OCI-LY7 (cell line): ENCODE results near the gene PTPRT.

Source experiments
- CTCF ChIP-seq: fragments of 200-600 bp; sonication (generic); conservative IDR thresholded peaks from 2 replicates; pipeline ENCODE4 v1.5.1; 2014; ENCODE audit warnings: mild to moderate bottlenecking, antibody characterized with exemption, low read length, moderate library complexity, mixed read lengths
- EZH2phosphoT487 ChIP-seq: fragments of 200-600 bp; sonication (generic); IDR thresholded peaks from 2 replicates; pipeline ENCODE4 v1.6.1; 2018; ENCODE audit warnings: low read depth, borderline replicate concordance, mild to moderate bottlenecking, mixed run types, antibody characterized with exemption, low read length, moderate library complexity, mixed read lengths

- no peak for TF ChIP-seq CTCF
- TF ChIP-seq EZH2phosphoT487 = no peak
Measured at GRCh38 chr20:42444799-42445198, 744.9 kb downstream of the PTPRT start.
